GM19395 (cell line): ENCODE measurements around the gene EMILIN3.
"Not testable (repeated sequence)": the region's sequence is repeated elsewhere in the genome, so short reads cannot be mapped to it uniquely, and the experiment has no call there.

Experiments
- ATAC-seq: cut with Tn5 transposase; IDR thresholded peaks from one replicate; pipeline ENCODE4 v1.9.1; 2021; ENCODE audit warnings: mild to moderate bottlenecking, moderate library complexity; ENCODE audit not compliant: unreplicated experiment

The EMILIN3 gene

DNA sequence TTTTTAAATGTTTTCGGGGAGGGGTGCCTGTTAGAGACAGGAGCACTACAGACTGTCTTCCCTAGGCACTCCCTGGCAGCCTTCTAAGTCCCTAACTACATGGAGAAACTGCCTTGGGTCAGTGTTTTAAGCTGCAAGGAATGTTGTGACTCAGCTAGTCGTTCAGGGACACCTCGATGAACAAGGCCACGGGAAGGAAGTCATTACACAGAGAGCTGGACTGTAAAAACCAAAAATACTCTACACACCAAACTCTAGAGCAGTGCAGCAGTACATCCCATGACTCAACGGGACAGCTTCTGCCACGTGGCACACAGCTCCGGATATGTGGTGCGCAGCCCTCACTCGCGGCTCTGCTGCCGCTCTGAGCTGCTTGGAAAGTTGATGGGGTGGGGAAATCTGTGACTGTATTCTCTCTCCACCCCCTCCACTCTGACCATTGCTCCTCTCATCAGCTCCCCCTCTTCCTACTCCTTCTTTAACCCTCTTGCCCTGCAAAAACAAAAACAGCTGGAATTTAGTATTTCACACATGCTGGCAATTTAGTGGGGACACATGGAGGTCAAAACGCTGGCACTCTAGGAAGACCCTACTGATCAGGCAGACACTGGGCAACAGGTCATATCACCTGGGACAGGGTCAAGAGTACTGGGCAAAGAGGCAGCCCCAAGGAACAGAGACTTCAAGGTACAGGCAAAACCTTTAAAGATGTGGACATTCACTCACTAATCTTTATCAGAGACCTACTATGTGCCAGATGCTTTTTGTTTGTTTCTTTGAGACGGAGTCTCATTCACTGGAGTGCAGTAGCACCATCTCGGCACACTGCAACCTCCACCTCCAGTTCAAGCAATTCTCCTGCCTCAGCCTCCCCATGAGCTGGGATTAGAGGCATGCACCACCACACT, 36.9 kb downstream of the EMILIN3 start:
- ATAC-seq = peak; percentile 82

DNA sequence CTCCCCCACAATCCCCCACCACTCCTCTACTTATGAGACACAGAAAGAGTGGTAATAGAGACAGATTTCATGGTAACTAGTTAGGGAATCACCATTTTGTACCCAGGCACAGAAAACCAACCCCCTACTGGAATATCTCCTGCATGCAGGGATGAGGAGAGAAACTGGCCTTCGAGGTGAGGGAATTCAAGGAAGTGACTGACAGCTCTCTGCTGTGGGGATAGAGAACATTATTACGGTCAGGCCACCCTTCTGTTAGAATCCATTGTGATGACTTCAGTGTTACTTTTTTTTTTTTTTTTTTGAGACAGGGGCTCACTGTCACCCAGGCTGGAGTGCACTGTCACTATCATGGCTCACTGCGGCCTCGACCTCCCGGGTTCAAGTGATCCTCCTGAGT, 39.4 kb downstream of the EMILIN3 start:
- ATAC-seq = no peak

DNA sequence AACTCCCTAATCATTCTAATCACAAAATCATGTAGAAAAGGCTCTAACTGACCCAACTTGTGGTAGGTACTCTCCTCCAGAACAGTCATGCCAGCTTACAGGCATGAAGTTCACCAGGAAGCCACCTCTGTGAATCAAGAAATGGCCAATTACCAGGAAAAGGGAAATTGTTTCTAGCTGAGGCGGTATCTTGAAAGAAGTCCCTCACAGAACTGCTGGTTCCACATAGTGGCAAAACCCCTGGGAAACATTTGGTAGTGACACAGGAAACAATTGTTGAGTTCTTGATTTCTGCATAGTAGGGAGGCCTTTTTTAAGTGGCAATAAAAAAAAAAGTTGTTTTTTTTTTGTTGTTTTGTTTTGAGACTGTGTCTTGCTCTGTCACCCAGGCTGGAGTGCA, 45.6 kb downstream of the EMILIN3 start:
- ATAC-seq = no peak

DNA sequence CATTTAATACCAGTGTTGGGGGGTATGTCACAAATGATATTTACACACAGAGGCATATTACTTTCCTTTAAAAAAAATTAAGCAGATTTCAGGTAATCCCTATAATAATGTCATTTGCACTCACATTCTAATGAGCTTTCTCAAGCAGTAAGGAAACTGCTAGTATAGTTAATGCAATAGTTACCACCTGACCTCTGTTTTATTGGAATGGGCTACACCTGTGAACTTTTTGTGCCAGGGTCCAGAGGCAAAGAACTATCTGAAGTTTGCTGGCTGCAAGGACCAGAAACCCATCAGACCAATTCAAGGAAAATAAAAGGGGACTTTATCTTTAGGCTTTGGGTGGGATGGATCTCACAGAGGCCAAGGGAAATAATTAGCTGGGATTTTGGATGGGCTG, 46.2 kb downstream of the EMILIN3 start:
- no peak for ATAC-seq

DNA sequence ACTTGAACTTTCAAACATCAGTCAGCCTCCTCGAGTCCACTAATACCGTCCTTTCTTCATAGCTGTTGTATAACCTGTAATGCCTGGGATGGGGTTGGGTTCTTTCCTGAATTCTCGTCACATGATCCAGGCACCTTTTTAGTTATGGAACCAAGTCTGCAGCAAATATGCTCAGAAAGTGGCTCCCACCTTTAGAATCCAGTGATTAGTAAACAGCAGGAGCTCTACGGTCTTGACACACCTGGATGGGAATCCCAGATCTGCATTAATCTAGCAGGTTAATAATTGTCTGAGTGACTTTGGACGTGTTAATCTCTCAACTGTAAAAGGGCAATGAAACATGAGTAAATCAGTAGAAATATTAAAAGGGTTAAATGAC, 48.4 kb downstream of the EMILIN3 start:
- ATAC-seq = no peak

DNA sequence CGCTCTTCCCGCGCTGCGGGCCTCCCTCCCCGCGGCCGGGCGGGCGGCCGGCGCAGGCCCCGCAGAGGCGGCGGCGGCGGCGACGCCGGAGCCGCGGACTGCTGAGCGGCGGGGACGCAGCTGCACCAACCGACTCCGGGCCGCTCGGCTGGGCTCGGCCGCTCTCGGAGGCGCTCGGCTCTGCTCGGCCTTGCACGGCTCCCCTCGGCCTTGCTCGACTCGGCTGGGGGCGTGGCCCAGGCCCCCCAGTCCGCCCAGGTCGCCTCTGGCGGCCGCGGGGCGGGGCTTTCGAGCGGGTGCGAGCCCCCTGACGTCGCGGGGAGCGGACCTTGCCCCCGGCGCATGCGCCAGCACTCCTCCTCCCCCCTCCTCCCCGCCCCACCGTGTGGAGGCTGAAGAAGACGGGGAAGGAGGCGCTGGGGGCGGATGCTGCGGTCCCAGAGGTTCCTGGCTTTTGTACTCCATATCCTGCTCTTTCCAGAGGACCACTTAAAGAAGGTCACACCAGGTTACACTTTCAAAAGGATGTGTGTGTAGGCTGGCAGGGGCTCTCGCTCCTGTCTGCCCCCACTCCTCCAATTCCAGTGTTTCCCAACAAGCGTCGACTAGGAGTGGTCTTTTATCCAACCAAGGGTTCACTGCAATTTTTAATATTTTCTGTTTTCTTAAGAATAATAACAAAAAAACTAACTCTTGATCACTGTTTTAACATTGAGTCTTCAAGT, 48.9 kb downstream of the EMILIN3 start, which contains the start of gene ZHX3:
Gene ZHX3, minus strand, starts transcription at position 186 of the 725 bp plus-strand sequence. CDS start 112,815 bp downstream, outside the sequence.
- peak; percentile 92 for ATAC-seq

DNA sequence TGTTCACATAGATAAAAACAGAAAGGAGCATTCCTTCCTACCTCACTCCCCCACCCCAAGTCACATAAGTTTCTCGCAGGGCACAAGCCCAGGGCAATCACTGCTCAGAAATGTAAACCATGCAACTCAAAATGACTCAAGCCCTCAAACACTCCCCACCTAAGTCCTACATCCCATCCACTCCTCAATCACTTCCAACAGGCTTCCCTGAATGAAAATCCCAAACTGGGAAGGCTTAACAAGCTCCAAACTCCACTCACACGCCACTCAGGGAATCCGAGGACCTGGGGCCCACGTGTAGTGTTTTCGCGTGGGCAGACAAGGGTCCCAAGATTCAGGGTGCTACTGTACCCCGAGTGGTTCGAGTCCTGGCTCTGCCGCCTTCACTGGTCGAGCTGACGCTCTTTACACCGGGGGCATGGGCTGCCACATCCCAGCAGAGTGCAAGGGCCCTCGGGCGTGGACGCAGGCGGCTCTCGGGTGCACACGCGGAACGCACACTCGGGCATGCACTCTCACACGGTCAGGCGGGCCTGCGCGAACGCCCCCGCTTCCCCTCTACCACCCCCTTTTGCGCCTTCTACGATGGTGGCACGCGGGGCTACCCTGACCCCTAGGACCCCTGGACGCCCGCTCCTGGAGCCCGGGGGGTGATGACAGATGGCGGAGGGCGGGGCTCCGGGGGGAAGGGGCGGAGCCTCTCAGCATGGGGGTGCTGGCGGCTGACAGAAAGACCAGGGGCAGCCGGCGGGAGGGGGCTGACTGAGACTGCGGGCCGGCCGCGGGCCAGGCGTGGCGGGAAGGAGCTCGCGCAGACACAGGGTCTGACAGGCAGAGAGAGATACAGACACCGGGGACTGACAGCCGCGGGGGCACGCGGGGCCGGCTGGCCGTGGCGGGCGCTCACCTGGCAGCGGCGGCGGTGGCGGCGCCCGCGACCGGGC, 49.7 kb downstream of the EMILIN3 start:
- ATAC-seq = peak; percentile 69

DNA sequence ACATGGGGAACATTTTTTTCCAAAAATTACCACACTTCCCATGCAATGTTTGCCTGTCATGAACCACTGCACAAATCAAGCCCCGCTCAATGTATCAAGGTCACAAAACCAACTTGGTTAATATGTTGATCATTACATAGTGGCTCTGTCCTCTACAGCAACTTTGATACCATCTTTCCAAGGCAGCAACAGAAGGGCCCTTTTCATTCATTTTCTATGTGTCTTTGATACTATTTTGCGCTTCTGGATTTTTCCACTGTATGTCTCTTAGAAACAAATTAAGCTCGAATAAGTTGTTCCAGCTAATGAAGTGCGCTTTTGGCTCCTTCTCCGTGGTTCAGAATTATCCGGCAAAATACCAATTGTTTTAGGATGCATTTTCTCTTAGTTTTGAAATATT, 50.6 kb downstream of the EMILIN3 start:
- ATAC-seq = no peak

DNA sequence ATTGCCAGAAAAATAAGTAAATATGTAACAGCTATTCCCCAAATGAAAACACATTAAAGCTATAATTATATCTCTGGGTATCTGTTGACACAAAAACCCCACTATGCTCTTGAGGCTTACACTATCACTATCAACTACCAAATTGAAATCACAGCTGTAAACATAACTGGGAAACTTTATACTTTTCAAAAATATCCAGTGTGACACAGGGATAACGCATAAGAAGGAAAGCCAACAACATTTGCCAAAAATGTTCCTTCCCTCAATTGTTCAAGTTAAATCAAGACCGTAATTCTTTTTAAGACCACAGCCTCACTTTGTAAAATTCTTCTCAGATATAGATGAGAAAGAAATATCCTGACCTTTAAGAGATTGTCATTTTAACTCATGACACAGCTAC, 52.2 kb downstream of the EMILIN3 start:
- ATAC-seq = no peak

DNA sequence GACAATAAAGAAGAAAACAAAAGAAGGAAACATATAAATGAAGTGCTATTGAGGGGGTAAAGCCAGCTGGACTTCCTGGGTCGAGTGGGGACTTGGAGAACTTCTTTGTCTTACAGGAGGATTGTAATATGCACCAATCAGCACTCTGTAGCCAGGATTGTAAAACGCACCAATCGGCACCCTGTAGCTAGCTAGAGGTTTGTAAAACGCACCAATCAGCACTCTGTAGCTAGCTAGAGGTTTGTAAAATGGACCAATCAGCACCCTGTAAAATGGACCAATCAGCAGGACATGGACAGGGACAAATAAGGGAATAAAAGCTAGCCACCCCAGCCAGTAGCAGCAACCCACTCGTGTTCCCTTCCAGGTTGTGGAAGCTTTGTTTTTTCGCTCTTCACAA, 54.6 kb downstream of the EMILIN3 start:
- ATAC-seq = not testable (repeated sequence)
